NCI-H82 treated with DMSO at 0.1 percent for 48 hours (cell line): Measurements from ENCODE around the gene PAPOLA.

Source experiments
- DNase-seq: peaks from one replicate; lab custom pipeline; 2025; ENCODE audit not compliant: unreplicated experiment; lab: John Stamatoyannopoulos, UW

PAPOLA gene

DNA sequence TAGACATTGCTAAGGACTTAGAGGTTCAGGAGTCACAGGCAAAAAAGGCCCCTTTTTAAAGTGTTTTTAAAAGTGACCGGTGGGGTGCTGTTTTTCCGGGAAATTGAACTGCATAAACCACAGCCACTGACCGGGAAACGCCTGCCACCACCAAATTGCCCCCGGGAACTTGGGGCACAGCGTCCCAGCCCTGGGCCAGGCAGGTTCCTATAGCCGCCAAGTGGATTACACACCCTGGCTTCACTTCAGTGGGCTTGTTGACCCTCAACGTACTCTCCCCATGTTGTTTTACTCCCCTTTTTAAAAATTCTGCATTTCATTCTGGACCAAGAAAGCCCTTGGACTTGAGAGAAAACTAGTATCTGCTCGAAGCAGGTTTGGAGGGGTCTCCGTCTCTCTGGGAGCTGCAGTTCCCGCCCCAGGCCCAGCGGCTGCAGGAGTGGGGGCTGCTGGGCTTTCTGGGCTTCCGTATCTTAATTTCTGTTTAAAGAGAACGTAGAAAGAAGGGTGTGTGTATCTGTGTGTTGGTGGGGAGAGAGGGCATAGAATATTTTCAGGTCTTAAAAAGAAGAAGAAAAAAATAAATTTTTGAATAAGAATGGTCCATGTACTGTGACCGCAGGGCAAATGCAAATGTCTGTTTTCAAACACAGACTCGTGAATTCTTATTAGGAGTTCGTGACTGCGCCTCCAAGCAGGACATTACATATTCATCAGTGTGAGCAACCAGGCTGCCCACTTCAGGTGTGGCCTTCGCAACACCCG, 82.9 kb downstream of the PAPOLA start:
- no peak for DNase-seq

DNA sequence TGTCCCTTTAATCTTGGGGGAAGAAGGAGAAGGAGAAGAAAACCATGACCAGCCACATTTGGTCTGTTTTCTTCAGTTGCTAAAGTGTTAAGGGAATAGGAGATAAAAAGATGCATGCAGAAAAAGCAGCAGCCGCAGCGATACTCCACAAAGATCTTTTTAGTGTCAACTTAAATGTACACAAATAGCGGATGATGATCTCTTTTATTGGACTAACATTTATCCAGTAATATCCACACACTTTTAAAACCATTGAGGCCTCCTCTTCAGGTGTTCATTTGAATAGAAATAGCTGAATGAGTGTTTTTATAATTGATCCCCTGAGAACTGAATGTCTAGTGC, 83.5 kb downstream of the PAPOLA start:
- no peak for DNase-seq

DNA sequence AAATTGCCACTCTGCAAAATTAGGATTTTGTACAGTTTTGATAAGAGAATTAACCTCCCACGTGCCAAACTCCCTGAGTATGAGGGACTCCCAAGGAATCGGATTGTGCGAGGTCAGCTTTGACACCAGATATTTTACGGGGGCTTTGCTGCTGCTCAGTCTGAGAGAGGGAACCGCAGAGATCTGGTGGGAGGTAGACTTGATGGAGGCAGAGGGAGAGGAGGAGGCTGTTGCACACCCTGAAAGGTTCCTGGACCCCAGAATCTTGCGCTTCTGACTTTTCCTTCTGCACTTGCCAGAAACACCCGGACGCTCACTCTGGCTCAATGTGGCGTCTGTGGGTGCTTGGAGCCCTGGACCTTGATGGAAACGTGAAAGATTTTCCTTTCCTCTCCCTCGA, 83.9 kb downstream of the PAPOLA start:
- DNase-seq: no peak

DNA sequence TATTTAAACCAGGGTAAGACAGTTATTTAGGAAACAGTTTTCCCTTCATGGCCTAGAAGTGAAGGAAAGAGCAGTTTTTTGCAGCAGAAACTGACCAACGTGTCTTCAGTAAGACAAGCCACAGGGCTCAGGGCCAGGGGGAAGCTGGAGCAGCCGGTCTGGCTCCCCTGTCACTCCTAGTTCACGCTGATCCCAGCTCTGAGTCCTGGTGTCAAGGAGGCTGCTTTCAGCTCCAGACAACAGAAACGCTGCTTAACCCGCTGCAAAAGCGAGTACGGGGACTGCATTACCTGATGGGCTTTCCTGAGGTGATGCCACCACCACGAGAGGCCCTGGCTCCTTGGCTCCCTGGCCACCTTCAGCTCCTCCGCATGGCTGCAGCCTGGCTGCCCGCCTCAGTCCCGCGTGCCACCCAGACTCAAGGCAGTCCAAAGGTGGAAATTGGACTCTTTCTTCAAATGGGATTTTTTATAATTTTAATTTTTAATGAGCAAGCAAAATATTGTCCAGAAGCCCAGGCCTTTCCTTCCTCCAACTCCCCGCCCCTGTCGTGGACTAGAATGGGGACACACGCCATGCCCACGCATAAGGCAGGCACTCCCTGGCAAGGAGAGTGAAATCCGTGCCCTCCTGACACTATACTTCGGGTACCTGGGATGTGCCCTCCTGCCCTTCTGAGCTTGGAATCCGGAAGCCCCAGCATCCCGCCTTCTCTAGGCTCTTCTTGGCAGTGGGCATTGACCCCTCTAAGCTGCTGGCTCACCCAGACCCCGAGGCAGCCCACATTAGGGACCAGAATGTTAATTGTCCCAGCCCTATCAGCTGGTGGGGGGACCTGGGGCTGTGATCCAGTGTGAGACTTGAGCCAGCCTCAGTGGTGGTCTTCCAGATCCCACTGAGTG, 85.0 kb downstream of the PAPOLA start:
- no peak for DNase-seq

DNA sequence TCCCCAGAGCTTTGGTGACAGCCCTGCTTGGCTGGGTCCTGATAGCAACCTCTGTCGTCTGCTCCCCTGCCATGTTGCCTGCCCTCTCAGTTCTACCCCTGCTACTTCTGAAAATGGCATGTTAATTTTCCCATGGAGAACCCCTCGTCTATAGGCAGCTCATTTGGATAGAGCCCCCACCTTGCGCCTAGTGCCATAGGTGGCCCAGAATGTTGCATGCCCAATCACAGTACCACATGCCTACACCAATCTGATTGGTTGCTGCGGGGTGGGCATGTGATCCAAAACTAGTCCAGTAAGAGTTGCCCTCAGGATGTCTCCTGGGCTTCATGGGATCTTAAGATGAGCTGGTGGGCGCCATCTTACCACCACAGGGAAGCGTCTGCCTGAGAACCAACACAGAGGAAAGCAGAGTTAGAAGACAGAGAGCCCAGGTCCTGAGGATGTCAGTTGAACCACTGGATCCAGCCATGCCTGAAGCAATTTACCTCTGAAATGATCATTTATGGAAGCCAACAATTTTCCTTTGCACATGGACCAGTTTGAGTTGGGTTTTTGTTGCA, 85.7 kb downstream of the PAPOLA start:
- DNase-seq: no peak

DNA sequence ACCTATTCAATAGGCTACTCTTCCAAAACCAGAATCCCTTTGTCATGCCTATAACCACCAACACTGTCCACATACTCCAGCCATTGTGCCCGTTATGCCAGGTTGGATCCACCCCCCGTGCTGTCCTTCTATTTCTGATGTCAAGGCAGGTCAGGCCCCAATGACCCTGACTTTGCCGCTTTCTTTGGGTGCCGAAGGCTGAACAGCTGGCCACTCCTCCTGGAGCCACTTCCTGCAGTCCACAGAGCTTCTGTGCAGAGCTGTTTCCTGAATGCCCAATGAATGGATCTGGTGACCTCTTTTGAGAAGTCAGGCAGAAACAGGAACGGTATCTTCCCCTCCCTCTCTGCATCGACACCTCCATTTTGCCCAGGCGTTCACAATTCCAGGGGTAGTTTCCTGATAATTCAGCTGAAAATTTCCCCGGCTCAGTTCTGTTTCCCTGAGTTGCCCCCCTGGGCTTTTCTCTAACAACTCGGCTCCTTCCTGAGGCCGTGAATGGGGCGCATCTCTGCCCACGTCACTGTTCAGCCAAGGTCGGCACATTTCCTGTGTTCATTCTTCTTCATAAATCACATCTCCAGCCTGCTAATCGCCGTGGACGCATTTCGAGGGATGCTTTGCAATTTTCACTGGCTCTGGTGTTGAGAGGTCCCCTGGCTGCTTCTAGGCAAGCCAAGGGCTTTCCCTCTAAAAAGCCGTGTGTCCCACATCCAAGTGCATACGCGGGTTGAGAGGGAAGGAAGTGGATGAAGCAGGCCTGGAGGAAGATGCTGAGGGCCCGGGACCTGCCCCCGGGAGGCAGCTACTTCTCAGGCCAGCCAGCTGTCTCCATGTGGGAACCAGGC, 86.5 kb downstream of the PAPOLA start:
- no peak for DNase-seq

DNA sequence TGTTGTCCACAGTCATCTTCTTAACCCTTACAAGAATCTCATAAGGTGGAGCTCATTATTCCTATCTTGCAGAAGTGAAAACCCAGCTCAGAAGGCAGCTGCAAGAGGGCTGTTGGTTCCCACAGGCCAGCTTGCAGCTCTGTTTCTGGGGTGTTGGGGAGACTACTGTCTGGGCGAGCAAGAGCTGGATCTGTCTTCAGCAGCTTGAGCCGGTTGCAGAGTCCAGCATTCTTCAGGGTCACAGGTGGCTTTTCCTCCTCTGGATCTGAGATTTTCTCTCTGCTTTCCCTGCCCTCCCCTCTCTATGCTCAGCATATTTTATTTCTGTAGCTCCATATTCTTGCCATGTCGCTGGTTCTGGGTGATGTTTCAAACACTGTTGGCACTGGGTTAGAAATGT, 87.4 kb downstream of the PAPOLA start:
- no peak for DNase-seq

DNA sequence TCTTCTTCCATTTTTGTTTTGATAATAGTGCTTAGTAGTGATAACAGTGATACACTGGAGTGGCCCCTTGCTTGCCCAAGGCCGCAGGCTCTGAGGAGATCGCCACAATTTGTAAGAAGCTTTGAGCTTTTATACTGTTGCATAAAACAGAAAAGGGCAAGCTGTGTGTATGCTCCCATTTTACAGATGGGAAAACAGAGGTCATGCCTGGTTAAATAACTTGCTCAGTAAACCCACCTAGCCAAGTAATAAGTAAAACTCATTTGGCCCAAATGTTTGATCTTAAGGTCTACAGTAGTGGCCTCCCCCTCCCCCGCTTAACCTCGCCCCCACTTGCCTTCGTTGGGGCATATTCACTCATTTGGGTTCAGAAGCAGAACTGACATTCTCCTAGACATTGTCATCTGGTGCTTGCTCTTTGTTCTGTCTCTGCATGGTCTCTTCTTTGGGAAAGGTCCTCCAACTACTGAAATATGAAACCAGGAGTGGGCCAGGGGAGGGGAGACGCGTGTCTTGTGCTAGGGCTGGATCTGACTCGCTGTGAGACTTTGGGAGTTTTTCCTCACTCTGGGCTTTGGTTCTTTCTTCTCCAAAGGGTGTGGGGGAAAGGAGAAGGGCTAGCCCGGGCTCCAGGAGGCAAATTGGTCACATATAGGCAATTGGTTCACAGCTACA, 88.1 kb downstream of the PAPOLA start:
- no peak for DNase-seq

DNA sequence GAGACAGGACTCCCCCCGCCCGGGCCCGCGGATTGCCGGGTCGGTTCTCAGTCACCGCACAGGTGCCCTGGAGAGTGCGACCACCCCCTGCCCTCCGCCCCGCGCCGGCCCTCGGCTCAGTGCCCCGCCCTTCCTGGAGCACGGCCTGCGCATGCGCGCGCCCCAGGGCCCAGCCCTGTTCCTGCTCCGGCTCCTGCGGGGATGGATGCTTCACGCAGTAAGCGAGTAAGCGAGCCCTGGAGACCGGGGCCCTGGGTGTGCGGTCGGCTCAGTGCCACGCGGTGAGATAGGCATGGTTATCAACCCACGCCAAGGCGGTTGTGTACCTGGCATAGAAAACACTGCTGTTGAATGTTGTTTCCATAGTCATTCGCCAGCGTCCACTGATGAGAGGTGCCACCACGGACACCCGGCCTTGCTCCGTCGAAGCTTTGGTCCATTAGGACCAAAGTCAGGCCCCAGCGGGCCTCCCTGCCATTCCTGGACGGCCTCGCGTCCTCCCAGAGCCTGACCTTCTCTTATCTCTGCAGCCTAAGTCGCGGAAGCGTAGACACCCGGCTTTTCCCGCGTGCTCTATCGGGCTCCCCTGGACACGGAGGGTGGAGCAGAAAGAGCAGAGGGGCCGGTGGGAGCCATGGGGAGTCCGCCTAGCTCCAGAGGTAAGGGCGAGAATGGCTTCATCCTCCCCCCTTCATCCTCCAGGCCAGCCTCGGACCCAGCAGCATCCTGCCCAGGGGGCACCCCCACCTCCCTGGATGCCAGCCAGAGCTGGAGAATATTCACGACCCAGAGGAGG, 90.6 kb downstream of the PAPOLA start:
- no peak for DNase-seq

DNA sequence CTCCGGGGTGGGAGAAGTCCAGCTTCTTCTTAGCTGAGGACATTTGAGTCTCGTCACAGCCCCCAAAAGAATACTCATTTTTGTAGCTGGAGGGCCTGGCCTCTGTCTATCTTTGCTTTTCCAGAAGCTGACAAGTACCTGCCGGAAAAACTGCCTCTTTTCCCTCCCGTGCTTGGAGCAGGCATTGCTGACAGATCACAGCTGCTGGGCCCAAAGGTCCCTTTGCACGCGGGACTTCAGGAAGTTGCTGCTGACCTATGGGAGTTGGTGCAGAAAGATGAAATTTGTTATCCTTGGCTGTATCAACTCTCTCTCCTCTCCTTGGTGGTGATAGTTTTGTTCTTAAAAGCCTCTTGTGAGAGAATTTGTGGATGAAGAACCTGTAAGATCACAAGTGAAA, 92.8 kb downstream of the PAPOLA start:
- no peak for DNase-seq

DNA sequence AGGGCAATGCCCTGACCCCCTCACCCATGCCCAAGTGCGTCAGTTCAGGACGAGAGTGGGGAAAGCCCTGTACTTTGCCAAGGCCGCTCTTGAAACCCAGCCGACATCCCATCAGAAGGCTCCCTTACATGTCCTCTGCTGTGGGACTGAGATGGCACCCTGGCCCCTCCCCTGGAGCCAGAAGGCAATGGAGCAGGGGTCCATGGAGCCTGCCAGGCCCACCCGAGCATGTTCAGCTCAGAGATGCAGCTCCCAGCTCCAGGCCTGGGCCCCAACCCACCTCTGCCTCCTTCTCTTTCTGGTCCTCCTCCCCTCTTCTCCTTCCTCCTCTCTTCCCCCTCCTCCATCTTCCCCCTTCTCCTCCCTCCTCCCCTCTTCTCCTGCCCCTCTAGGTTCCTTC, 95.5 kb downstream of the PAPOLA start:
- no peak for DNase-seq

DNA sequence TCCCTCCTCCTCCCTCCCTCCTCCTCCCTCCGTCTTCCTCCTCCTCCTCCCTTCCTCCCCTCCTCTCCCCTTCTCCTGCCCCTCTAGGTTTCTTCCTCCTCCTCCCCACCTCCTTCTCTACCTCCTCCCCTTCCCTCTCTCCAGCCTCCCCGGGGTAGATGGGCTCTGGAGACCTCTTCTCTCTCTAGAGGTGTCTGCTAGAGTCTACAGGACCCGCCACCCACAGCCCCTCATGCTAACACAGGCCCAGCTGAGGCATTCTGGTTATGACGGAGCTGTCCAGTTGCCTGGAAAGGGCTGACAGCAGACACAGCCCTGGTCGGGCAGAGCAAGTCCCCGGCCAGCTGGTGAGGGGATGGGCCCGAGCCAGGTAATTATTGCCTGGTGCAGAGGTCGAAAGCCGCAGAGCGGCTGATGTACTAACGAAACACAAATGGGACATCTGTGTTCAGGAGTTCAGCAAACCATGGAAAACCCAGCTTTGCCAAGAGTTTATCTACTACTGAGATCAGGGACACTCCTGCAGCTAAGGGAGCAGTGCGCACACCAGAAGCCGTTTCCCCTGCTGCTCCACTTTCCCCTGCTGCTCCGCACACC, 96.2 kb downstream of the PAPOLA start:
- DNase-seq: no peak

DNA sequence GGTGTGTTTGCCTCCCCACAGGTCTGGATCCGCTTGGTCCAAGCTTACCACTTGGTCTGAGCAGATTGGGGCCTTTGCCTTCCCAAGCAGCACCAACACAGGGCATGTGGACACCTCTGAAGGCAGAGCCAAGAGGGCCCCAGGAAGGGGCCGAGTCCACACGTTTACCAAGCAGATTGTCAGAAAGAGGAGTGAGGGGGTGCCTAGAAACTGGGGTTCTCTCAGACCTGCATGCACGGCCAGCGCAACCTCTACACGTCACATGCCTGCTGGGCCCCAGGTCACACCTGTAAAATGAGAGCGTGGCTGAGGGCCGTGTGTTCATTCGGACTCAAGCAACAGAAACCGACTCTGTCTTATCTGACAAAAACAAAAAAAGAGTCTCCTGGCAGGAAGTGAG, 96.9 kb downstream of the PAPOLA start:
- no peak for DNase-seq

DNA sequence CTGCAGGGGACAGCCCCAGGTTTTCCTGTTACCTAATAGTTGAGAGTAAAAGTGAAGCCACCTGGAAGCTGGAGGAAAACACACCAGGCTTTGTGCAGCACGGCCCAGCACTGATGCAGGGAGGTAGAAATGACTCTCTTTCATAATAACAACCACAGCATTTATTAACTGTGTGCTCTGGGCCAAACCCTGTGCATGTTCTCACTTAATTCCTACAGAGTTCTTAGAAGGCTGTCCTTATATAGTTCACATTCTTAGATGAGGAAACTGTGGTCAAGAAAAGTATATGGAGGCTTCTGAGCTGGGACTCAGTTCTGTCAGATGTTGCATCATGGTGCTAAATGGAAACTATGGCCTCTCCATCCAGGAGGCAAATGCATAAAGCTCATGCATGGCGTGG, 100.0 kb downstream of the PAPOLA start:
- no peak for DNase-seq

DNA sequence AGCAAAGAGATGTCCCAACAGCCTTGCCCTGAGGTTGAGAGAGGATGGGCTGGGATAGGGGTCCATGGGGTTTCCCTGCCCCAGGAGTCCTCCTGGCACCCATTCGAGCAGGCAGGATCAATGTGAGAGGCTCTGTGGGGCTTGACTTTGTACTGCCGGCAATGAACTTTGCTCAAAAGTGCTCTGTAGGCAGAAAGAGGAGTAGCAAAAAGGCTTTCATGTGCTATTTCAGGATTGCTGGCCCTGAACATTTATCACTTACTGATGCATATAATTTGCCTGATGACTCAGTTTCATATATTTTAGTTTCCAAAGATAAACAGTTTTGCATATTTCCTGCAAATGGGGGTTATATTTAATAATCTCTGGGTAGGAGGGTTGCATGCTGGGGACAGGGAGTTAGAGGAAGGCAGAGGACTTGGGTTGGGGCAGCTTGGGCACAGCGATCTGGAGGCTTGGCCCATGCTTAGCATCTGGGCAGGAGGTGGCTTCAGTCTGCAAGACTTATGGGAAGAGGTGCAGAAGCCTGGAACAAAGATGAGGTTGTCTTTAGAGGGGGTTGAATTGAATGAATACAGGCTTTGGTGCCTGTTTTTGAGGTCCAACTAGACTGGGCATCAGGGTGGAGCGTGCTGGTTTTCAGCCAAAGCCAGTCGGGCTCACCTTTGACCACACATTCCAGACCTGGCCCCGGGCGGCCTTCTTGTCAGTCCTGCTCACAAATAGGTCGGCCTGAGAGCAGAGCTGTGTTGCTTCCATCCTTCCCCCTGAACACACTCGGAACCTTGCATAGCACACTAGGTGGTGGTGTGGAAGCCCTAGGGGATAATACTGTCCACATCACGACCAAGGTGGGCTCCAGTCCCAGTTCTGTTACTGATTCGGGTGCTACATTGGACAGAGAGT, 101.4 kb downstream of the PAPOLA start:
- no peak for DNase-seq

DNA sequence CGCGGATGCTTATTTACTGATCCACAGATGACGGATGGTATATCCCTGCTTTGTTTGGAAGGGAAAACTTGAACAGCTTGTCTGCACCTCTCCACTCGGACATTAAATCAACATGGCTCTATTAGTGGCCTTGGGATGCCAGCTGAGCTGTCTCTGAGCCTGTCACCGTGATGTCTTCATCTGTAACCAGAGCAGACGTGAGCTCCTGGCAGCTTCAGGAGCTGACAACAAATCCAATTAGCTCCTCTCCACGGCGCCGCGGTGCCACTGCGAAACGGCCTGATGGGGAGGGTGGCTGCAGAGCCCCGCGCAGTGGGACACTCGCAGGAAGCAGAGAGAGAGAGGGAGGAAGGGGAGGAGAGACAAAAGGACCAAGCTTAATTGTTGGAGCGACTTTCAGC, 112.3 kb downstream of the PAPOLA start:
- peak; percentile 96 for DNase-seq

DNA sequence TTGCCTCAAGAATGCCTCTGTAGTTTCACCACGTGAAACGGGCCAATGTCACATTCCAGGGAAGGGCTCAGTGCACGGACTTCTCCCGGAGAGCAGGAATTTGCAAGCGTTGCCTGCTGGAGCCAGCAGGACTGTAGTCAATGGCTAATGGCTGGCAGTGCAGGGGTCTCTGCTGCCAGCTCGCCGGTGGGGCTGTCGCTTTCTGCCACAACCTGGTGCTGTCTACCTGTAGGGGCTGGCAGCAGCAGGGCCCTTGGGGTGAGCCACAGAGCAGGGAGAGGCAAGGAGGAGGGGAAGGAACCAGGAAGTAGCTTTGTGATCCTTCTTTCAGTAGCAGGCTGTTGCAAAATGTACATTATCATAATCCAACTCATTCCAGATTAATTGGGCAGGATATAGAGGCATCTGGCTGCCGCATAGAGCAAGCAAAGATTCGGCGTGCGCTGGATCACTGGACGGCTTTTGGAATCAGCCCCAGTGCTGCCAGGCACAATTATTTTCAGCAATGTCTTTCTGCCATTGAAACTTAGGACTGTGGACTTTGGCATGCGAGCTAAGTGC, 114.1 kb downstream of the PAPOLA start:
- DNase-seq: peak; percentile 28
